Amniotic epithelial cell (primary cell): ENCODE measurements around the gene SPTBN2.
"Not testable (repeated sequence)": the region's sequence is repeated elsewhere in the genome, so short reads cannot be mapped to it uniquely, and the experiment has no call there.

ENCODE experiments used
- DNase-seq: peaks from one replicate; pipeline ENCODE4 v3.0.0-alpha.2; 2010; ENCODE audit warnings: low read depth

The SPTBN2 gene

DNA sequence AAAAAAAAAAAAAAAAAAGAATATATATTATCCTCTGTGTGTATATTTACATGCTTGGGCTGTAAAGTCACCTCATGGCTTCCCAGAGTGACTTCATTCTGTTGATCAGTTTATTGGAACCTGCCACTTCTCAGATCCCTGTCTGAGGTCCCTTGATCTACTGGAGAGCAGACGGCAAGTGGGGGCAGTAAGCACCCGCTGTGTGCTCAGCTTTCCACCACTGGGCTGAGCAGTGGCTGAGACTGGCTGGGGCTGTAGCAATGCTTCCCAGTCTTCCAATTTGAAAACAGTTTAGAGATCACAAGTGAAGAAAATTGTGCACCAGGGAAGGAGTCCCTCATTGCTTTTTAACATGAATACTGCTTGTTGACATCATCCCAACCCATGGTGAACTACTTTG, 44.4 kb downstream of the SPTBN2 start:
- DNase-seq, result no peak

DNA sequence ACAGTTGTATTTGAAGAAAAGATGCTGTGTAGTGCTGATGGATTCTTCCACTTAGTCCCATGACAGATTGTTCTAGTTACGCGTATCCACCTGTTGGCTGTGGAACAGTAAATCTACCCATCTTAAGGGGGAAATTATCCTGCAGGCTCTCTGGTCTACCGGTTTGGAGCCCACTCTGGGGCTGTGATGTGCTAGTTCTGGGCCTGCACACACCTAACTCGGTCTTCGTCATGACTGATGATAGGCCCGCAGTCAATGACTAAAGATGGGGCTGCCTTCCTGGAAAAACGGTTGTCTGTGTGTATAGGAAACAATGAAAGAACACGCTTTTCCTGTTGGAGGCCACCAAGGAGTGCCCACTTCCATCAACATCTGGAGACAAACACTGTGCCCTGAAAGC, 45.1 kb downstream of the SPTBN2 start:
- DNase-seq, result no peak

DNA sequence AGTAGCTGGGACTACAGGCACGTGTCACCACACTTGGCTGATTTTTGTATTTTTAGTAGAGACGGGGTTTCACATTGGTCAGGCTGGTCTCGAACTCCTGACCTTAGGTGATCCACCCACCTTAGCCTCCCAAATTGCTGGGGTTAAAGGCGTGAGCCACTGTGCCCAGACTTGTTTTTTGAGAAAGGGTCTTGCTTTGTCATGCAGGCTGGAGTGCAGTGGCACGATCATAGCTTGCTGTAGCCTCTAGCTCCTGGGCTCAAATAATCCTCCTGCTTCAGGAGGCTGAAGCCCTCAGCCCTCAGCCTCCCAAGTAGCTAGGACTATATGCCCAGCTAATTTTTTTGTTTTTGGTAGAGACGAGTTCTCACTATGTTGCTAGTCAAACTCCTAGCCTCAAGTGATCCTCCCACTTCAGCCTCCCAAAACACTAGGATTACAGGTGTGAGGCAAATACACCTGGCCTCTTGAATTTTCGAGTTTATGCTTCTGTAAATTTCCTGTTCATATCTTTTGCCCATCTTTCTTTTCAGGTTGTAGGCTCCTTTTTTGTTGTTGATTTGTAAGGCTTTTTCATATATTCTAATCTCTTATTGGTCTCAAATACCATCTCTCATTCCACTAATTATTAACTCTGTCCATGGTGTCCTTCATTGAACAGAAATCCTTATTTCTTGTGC, 47.9 kb downstream of the SPTBN2 start:
- no peak for DNase-seq

DNA sequence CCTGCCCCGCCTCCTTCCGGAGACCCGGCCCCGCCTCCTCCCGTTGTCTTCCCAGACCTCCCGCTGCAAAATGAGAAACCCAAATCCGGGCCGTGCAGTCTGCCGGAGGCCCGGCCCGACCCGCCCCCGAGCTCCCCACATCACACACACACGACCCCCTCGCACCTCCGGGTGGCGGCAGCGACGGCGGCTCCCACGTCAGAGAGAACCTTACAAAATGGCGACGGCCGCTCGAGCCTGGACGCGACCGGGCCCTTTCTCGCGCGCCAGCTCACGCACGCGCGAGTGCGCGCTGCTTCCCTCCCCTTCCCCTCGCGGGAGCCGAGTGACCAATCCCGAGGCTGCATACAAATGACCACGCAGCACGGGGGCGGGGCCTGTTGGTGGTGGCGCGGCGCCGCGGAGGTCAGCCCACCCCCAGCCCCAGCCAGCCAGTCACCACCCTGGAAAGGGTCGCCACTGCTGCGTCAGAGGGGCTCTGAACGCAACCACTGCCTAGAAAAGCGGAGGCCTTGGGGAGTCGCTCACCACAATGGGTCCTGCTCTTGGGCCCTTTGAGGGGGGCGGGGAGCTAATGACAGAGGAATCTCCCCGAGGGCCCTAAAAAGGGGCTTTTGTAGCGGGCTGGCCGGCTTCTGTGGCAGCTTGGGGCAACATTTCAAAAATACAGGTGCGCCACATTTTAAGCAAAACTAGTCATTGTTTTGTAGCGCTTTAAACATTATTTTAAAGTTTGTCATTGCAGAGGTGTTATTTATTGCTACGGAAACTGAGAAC, 51.2 kb downstream of the SPTBN2 start, which contains the start of gene RBM4B:
Gene RBM4B, minus strand, starts transcription at position 289 of the 777 bp plus-strand sequence. CDS start 808 bp downstream, outside the sequence.
- peak; percentile 91 for DNase-seq

DNA sequence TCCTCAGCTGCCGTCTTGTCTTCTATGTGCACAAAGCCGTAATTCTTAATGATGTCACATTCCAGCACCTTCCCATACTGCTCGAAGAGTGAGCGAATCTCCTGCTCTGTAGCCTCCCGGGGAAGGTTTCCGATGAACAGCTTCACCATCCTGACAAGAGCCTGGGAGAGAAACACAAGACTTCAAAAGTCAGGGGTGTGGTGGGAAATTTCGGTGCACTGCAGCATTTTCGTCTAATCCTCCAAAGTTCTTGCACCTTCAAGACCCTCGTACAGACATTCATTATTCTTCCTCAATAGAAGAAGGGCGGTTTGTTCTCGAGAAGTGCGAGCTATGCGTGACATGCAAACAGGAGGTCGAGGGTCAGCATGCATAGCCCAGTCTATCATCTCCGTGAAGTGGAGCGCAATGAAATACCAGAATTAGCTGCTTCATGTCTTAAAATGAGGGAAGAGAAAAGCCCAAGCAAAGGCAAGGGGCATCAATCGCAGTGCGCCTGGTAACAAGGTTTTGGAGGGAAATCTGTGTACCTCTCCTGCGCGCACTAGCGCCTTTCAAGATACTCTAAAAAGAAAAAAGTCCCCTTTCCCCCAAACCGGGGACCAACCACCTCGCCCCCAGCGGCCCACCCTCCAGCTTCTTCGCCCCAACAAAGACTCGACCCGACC, 52.0 kb downstream of the SPTBN2 start:
- DNase-seq, result no peak

DNA sequence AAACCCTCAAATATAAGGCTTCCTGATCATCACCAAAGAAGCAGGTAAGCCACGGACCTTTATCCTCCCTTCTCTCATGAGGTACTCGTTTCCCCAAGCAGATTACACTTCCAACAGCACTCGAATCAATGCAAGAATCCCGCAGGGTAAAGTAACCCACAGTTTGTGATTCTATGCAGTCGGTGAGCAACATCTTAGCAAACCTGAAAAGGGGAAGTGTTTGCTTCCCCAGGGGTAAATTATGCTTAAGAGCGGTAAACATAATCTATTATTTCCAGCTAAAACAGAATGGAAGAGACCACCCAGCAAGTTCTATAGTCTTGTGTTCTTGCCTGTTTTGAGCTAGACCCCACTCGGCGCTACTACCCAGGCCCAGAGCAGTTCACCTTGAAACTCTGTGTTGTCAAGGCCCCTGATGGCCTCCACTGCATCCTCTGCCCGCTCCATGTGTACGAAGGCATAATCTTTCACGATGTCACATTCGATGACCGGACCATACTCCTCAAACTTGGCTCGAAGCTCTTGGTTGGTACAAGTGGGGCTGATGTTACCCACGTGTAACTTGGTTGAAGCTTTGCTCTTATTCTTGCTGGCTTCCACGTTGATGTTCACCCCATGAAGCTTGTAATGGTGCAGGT, 52.6 kb downstream of the SPTBN2 start:
- DNase-seq, result no peak

DNA sequence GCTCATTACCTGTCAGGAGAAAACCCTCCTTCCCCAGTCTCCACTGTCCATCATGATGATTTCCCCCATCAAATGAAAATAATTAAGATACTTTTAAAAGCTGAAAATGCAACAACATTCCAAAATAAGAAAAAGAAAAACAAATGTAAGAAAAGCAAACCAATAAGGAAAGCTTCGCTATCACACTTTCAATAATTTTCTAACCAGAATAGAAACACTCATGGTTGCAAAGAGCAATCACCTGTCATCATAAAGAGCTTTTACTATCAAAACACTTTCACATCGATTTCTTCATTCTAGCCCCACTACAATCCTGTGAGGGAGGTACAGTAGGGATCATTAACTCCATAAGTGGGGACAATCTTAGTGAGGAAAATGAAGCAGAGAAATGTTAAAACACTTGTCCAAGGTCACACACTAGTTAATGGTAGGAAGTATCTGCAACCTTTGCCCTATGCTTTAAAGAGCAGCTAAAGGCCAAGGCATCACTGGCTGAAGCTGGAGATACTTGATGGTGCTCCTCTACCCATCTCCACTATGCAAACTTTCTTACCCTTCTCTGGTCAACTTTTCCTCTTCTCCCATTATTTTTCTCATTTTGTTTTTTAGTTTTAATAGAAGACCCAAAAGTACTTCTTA, 53.9 kb downstream of the SPTBN2 start:
- no peak for DNase-seq

DNA sequence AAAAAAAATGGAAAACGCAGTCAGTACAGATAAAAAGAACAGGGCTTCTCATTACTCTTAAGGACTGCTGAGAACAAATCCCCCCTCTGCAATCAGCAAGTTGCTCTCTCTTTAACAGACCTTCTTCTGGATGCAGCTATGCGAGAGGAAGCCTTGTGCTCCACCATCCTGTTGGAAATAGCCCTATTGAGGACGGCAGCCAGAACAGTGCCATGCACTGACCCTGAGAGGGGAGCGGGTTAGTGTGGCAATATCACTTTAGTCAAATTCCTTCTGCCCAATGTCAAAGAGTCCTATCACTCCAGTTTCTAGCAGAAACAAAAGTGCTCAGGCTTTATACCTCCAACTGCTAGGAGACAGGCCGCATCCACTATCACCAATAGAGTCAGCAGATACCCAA, 58.2 kb downstream of the SPTBN2 start:
- DNase-seq, result no peak

DNA sequence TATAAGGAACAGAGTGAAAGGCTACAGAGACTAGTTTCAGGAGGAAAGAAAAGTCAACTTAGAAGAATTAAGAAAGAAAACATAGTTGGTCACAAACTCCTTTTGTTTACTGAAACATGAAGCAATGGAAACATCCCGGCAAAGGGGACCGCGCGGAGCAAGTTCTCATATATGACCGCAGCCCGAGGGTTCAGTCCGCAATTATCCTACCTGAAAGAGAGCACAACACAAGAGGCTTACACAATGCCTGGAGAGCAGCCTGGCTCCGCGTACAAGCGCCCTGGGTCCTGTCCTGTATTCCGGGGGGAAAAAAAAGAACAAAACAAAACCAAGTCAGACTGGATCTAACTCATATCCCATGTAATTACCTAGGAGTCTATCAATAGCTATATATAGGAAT, 63.6 kb downstream of the SPTBN2 start:
- no peak for DNase-seq

DNA sequence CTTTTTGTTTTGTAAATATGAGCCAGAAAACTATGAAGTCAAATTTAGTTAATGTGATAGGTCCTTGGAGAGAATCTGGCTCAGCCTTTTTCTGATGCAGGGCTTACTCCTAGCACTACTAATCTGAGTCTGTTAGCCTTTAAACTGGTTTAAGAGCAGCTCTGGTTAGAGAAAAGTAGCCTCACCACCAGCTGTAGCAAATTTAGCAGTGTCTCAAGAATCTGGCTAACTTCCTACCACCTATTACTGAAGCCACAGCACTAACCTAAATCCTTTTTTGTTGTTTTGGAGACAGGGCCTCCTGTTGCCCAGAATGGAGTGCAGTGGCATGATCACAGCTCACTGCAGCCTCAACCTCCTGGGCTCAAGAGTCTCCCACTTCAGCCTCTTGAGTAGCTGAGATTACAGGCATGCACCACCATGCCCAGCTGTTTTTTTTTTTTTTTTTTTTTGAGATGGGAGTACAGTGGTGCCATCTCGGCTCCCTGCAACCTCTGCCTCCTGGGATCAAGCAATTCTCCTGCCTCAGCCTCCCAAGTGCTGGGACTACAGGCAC, 65.2 kb downstream of the SPTBN2 start:
- no peak for DNase-seq

DNA sequence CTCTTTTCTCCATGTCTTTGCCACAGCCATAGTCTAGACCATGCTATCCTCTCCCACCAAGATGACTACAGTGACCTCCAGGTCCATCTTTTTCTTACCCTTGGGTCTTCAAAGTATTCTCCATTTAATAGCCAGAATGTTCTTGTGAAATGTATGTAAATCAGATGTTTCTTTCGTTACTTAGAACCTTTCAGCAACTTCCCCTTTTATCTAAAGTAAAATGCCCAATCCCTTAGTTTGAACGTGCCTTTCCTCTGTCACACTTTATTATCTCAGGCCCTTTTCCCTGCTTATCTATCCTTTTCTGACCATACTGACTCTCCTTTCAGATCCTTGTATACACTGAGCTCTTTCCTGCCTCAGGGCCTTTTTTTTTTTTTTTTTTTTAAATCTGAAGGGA, 69.3 kb downstream of the SPTBN2 start:
- DNase-seq, result no peak

DNA sequence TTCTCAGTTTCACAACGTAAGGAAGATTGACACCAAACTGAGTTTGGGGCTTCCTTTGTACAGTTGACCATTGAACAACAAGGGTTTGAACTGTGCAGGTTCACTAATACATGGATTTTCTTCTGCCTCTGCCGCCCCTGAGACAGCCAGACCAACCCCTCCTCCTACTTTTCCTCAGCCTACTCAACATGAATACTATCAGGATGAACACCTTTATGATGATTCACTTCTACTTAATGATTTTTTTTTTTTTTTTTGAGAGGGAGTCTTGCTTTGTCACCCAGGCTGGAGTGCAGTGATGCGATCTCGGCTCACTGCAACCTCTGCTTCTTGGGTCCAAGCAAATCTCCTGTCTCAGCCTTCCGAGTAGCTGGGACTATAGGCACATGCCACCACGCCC, 75.9 kb downstream of the SPTBN2 start:
- peak; percentile 34 for DNase-seq

DNA sequence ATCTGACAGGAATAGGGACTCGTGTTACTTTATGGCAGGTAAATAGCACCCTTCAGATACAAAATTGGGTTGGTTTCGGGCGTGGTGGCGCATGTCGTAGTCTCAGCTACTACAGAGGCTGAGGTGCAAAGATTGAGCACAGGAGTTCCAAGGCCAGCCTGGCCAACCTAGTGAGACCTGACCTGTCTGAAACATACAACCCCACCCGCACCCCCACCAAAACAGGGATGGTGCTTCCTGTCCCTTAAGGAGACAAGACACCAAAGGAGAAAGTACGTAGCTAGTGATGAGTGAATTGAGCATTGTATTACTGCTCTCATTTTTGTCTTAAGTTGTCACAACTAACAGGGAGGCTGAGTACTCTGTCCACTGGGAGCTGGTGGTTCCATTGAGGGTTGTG, 76.4 kb downstream of the SPTBN2 start:
- no peak for DNase-seq

DNA sequence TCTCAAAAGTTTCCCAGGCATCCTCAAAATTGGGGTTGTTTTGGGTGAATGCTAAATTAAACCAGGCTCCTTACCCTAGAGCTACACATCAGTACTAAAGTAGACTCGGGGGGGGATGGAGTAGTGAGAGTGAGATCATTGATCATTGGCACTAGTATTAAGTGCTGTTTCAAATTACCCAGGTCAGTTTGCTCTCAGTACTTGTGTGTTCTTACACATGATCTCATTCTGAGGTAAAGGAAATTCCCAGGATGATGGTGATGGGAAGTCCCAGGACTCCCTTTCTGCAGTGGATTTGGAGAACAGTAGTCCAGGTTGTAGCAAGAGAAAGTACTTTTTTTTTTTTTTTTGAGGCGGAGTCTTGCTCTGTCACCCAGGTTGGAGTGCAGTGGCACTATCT, 78.0 kb downstream of the SPTBN2 start:
- peak; percentile 30 for DNase-seq

DNA sequence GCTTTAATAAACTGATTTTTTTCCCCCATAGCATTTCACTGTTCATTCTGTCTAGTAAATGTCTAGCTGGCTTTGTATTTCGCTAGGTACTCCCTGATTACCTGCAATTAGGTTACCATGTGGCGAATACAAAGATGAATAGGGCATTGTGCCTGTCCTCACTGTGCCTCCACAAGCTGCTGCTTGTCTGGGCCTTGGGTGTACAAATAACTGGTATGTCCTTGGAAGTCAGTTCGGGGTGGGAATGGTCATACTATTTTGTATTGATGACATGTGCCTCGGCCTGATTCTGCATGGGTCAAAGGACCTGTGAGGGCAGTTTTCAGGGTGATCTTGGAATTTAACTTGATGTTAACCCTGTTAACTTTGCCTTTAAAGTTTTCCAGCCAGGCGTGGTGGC, 79.1 kb downstream of the SPTBN2 start:
- DNase-seq, result no peak

DNA sequence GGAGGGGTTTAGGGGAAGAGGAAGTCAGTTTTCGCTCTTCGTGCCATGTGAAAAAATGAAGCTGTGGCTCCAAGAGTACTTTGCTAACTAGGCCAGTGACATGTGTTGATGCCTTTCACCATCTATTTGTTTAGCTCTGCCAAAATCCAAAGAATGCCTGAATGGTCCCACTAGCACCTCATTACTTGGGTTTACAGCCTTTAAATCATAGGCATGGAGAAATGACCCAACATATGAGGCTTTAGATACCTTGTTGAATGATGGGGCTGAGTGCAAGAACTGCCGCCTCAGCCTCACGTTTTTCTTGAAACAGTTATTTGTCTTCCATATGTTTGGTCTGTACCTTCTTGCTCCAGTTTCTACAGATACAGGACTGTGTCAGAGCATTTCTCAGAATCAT, 82.2 kb downstream of the SPTBN2 start:
- no peak for DNase-seq

DNA sequence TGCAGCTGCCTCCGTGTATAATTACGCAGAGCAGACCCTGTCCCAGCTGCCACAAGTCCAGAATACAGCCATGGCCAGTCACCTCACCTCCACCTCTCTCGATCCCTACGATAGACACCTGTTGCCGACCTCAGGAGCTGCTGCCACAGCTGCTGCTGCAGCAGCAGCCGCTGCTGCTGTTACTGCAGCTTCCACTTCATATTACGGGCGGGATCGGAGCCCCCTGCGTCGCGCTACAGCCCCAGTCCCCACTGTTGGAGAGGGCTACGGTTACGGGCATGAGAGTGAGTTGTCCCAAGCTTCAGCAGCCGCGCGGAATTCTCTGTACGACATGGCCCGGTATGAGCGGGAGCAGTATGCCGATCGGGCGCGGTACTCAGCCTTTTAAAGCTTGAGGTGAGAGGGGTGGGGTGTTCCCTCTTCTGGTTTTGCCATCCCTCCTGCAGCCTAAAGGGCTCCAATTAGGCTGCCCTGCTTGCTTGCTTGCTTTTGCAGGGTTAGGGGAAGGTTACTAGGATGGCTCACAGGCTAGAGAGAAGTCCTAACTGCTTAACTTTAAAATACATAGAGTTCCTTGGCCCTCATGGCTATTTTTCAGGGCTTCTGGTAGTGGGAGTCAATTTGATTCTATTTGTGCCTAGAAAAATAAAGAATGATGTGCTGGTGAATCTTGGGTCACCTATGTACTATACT, 85.1 kb downstream of the SPTBN2 start:
- no peak for DNase-seq

DNA sequence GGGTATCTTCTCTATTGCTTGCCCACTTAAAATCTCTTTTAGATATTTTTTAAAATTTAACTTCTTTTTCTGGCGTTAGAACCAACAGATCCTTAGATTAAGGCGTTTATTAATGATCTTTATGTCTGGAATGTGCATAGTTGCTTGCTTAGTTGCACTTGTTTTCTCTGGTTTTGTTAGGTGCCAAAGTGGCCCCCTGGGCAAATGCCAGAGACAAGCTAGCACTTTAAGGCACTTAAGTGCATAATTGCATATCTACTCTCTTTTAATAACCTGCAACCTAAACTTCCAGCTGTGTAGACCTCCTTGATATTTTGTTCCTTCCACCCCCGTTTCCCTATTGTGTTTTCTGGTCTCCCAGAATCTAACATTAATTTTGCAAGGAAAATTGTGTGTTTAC, 87.2 kb downstream of the SPTBN2 start:
- DNase-seq, result peak; percentile 25

DNA sequence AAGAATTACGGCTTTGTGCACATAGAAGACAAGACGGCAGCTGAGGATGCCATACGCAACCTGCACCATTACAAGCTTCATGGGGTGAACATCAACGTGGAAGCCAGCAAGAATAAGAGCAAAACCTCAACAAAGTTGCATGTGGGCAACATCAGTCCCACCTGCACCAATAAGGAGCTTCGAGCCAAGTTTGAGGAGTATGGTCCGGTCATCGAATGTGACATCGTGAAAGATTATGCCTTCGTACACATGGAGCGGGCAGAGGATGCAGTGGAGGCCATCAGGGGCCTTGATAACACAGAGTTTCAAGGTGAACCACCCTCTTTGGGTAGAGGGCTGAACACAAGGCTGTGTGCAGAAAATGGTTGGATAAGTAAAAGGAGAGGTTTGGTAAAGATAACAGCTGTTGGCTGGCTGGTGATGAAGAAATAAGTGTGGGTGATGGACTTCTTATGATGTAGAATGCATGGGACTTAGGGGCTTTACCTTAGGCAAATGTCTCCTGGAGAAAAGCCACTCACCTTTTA, 89.1 kb downstream of the SPTBN2 start:
- DNase-seq, result not testable (repeated sequence)

DNA sequence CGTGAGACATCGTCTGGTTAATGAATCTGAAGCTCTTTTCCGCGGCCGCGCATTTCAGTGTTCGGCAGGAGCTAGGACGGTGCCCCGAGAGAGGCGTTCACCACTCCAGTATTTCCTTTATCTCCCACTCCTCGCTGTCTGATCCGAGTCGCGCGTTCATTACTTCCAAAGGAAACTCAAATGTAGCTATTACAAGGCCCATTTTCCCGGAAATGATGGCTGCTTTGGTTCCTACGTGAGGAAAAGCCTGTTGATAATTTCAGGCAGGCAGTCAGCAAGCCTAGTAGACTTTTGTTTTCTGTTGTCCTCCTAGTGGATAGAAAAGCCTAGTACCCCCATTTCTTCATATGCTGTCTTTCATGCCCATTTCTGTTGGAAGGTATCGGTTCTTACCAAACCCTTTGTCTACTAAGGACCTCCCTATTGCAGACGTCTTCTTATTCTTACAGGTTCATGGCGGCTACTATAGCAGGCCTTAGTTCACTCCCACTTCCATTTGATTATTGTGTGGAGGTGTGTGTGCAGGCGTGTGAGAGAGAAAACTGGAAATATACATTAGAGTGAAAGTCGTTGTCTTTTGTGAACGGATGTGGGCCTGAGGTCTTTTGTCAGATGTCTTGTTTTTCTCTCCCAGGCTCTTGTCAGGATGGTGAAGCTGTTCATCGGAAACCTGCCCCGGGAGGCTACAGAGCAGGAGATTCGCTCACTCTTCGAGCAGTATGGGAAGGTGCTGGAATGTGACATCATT, 89.8 kb downstream of the SPTBN2 start:
- DNase-seq, result peak; percentile 43
